ENCODE results near the gene CELF4. TPM values are rescaled to one million over a fixed set of nuclear protein-coding genes. Genes with fewer than 3 reads are reported as not detected.

The CELF4 gene
- total RNA-seq, 1 donor from 2014 or later, result 0.19 TPM

DNA sequence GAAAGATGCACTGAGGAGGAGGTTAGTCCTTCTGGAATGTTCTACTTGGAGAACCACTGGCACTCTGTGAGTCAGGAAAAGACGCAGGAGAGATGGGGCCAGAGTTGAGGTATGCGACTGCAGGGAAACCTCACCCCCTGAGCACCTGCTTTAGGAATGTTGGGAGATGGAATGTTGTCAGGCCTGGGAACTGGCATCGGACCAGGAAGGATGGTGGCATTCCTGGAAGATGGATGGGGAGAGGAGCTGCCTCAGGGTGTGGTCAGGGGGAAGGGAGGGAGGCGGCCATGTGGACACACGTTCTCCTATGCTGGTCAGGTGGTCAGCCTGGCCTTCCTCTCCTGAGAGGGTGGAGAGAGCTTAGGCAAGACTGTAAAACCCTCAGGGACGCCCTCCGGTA lies 146.3 kb downstream of the CELF4 start:
- ATAC-seq (ENCODE audit: poor library complexity) (no peak), DNase-seq (no peak)
- intact Hi-C loops (cut with DNase I), result no loop called here

DNA sequence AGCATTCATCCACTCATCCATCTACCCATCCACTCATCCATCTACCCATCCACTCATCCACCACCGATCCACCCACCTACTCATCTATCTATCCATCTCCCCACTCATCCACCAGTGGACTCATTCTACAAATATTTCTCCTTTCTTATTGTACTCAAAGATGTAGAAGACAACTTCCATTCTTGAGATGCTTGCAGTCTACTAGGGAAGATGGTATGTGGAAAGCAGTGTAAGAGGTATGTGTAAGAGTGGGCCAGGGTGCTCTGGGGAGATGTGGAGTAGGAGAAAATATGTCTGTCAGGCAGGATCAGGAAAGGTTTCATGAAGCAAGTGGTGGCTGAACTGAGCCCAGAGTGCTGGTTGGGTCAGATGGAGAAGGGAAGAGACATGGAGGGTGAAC lies 150.8 kb downstream of the CELF4 start:
- ATAC-seq (ENCODE audit: poor library complexity) (no peak), DNase-seq (no peak)
- intact Hi-C loops (cut with DNase I), result no loop called here

DNA sequence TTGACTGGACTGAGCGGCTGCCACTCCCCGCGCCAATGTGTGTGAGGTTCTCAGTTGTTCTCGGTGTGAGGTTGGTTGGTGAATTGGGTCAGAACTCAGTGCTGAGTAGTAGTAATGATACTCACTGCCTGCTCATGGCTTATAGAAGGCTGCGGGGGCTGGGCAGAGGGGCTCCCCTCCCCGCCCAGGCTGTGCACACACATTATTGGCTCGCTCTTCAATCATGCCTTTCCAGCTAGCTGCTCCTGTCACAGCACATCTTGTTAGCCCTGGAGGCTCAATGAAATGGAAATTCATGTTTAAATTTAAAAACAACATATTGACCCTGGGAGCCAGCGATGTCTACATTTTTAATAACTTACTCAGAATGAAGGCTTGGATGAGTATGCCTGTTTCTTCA lies 152.8 kb downstream of the CELF4 start:
- no peak for ATAC-seq (ENCODE audit: poor library complexity)
- intact Hi-C loops (cut with DNase I), result no loop called here
- DNase-seq, result no peak

DNA sequence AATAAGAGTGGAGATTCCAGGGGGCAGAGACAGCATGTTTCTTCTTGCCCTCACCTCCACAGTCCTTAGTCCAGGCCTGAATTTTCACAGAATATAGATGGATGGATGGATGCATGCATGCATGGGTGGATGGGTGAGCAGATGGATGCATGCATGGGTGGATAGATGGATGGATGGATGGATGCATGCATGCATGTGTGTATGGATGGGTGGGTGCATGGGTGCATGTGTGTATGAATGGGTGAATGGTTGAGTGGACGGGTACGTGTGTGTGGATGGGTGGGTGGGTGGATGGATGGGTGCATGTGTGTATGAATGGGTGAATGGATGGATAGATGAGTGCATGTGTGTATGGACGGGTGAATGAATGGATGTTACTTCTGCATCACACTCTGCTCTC lies 153.3 kb downstream of the CELF4 start:
- ATAC-seq (ENCODE audit: poor library complexity) (no peak), DNase-seq (no peak)
- intact Hi-C loops (cut with DNase I), result no loop called here

DNA sequence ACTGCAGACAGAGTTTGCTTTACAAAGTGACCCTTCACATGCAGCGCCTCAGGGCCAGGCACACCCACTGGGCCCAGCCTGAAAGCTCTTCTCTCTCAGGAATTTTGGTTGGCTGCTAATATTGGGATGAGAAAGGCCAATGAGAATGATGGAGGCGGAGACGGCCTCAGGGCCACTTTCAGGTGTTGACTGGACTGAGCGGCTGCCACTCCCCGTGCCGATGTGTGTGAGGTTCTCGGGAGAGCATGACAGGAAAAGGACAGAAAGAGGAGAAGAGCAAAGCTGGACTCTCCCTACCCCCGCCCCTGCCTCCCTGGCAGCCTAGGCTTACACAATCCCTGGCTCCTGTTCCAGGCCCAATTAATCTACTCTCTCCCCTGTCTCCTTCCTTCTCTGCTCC lies 155.7 kb downstream of the CELF4 start:
- intact Hi-C loops (cut with DNase I), result no loop called here
- ATAC-seq (ENCODE audit: poor library complexity) (peak; percentile 93), DNase-seq (peak; percentile 56)

DNA sequence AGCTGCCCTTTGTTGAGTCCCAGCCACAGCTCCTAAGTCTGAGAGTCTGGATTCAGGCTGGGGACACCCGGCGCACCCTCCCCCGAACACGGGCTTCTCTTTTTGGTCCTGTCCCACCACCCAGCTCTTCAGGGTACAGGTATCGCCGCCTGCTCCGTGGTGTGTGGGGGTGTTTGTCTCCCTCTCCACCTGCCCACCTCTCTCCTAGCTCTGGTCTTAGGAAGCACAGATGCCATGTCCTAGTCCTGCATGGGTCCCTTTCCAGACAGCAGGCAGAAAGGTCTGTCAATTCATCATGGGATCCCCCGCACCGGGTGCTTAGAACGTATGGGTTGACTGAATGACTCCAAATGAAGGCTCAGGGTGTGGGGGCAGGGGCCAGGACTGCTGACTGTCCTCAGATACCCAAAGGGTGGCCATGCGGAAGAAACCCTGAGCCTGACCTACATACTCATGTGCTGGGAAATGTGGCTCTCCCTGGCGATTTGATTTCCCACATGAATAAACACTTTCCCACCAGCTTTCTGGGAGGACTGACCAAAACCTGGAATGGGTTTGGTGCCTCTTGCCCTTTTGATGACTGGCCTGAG lies 156.8 kb downstream of the CELF4 start:
- DNase-seq, result no peak
- intact Hi-C loops (cut with DNase I), result no loop called here
- ATAC-seq (ENCODE audit: poor library complexity), result no peak

DNA sequence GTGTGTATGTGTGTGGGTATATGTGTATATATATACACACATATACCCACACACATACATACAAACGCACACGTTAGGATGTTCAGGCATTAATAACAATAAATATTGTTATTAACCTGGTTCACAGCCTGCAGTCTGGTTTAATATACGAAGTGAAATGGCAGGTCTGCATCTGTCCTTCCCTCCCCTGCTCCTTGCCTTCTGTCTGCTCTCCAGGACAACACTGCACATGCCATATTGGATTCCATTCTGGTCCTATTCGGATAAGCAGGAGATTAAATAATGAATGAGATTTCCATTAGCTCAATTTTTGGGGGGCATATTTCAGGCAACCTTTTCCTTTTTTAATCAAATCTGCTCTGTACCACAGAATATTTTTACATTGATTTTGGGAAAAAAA lies 158.0 kb downstream of the CELF4 start:
- ATAC-seq (ENCODE audit: poor library complexity) (no peak), DNase-seq (no peak)
- intact Hi-C loops (cut with DNase I), result no loop called here

DNA sequence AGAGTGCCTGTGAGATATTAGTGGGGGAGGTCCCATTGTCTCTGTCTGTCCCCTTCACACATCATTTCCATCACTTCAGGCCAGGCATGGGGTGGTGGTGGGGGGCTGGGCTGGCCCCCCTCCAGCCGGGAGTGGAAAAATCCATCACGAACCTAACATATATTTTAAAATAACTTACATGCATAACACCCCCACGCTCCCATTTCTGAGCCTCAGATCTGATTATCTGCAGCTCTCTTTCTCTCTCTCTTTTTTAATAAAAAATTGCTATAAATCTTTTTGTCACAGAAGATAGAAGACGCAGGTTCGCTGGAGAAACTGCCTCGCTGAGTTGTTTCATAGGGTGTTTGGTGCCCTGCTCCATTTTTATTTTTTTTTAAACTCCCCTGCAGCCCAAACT lies 159.8 kb downstream of the CELF4 start:
- ATAC-seq (ENCODE audit: poor library complexity), result no peak
- intact Hi-C loops (cut with DNase I), result no loop called here
- DNase-seq, result no peak

DNA sequence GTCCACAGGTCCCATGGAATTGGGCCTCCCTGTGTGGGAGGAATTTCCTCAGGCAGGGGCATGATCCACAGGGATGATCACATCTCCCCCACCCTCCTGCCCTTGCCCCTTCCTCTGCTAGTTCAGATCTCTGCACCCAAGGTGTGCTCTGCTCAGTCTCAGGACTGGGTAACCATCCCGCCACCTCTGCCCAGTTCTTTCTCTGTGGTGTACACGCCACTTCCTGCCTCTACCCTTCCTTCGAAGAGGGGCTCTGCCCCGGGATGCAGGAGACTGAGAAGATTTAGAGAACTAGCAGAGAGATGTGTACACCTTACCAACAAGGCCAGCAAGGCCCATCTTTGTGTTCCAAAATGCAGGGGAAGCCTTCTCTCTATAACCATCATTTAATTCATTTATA lies 160.4 kb downstream of the CELF4 start:
- intact Hi-C loops (cut with DNase I), result no loop called here
- no peak for ATAC-seq (ENCODE audit: poor library complexity)

DNA sequence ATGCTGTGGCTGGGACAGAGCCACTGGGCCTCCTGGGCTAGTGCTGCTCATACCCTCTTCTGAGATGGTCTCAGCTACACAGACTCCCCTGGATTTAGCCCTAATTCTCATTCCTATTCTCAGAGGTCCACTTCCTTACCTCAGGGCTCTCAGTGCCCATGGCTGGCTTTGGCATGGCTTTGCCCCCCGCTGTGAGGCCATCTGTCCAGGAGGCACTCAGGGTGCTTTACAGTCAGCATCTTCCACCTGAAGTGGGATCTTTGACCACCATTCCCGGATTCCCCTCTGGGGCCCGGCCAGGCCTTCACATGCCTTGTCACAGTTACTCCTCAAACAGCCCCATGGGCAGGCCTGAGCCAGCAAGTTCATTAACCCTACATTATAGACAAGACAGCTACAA lies 161.8 kb downstream of the CELF4 start:
- intact Hi-C loops (cut with DNase I), result no loop called here
- DNase-seq (no peak), ATAC-seq (ENCODE audit: poor library complexity) (no peak)

More for the DNA sequence above, 160.4 kb downstream of the CELF4 start:
- no peak for DNase-seq

DNA sequence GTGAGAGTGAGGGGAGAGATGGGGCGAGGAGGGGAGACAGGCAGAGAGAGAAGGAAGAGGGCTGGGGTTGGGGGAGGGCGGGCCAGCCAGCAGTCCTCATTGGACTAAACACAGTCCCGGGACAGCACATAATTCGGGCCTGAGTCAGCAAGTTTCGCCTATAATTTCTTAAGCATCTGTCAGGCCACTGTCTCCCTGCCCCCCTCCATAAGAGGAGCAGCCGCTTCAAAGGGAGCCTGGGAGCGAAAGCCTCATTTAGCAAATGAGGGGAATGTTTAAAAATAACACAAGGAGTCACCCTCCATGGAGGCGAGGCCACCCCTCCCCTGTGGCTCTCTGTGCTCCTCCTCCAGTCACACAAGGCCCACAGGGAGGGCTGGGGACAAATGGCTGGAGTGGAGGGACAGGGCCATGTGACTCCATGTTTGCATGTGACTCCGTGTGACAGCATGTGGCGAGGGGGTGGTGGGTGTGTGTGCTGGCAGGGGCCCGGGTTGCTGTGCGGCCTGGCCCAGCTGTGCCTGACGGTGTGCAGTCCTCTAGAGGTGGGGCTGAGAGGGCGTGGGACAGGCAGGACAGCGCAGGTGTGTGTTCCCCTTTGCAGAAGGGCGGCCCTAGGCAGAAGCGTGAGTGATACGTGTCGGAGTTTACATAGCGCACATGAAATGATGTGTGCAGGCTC lies 162.4 kb downstream of the CELF4 start:
- DNase-seq, result peak; percentile 66
- peak; percentile 92 for ATAC-seq (ENCODE audit: poor library complexity)
- intact Hi-C loops (cut with DNase I), result no loop called here

DNA sequence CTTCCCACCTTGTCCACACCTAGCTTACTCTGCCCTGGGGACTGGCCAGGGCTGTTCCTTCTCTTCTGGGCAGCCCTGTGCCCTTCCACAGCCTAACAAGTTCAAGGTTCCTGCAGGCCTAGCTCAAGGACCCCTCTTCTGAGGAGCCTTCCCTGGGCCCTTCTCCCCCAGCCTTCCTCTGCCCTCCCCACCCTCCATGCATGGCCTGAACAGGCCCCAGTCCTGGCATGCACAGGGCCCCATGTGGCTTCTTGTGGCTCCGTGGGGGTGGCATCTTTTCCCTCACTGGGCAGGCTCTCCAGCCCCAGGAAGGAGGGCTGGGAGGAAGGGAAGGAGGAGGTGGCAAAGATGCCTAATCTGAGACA lies 162.9 kb downstream of the CELF4 start:
- no peak for DNase-seq
- ATAC-seq (ENCODE audit: poor library complexity), result peak; percentile 18
- intact Hi-C loops (cut with DNase I), result no loop called here

DNA sequence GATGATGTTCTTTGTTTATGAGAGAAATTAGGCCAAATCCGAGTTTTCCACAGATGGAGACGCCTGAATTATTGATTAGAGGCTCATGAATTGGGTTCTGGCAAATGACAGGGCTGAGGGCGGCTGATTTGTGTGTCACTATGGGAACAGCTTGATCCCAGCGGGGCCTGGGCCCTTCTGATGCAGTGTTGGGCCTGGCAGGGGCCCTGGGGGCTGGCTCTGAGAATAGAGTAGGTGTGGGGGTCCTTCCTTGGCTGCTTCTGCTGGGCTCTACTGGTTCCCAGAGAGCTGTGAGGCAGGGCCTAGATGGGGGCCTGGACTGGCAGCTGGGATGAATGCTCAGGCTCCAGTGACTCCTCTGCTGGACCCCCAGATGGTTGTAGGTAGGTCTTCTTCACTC lies 164.8 kb downstream of the CELF4 start:
- ATAC-seq (ENCODE audit: poor library complexity) (no peak), DNase-seq (no peak)
- intact Hi-C loops (cut with DNase I), result no loop called here

DNA sequence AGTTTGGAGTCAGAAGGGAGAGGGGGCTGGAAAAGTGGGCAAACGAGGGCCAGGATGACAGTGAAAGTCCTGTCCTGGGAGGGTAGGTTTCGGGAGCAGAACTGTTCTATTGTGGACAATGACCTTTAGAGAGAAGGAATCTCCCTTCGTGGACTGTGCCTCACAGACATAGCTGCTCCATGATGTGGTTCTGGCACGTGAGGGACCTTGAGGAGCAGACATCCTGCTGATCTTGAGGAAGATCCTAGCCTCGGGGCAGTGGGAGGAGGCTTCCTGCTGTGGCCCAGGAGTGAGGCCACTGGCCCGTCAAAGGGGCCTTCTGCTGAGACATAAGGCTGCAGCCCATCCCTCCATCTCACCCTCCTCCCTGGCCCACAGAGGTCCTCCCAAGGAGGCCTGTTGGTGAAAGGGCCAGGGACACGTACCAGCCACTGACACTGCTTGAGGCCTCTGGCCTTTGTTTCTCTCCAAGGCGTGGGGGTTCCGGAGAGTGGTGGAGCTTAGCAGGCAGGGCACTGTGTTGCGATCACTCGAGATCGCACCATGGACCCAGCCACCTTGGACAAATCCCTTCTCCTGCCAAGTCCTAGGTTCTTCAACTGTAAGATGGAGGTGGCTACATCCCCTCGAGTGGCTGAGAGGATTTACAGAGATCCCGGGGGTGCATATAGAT lies 167.2 kb downstream of the CELF4 start:
- DNase-seq (no peak), ATAC-seq (ENCODE audit: poor library complexity) (no peak)

DNA sequence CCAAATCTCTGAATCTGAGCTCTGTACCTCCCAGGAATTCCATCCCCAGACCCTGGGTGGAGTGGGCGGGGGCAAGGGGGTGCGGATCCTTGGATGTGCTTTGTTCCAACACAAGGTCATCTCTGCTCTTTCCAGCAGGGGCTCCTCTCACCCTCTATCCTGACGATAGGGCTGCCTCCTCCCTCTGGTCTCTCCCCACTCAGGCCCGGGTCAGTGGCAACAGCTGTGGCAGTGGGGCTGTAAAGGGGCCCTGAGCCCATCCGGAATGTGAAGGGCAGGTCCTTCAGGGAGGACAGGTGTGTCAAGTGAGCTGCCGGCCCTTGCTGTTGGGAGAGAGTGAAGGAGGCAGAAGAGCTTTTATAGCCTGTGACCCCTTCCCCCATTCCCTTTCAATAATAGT lies 167.8 kb downstream of the CELF4 start:
- ATAC-seq (ENCODE audit: poor library complexity), result no peak
- intact Hi-C loops (cut with DNase I), result no loop called here
- no peak for DNase-seq

More for the DNA sequence above, 167.2 kb downstream of the CELF4 start:
- intact Hi-C loops (cut with DNase I), result no loop called here

DNA sequence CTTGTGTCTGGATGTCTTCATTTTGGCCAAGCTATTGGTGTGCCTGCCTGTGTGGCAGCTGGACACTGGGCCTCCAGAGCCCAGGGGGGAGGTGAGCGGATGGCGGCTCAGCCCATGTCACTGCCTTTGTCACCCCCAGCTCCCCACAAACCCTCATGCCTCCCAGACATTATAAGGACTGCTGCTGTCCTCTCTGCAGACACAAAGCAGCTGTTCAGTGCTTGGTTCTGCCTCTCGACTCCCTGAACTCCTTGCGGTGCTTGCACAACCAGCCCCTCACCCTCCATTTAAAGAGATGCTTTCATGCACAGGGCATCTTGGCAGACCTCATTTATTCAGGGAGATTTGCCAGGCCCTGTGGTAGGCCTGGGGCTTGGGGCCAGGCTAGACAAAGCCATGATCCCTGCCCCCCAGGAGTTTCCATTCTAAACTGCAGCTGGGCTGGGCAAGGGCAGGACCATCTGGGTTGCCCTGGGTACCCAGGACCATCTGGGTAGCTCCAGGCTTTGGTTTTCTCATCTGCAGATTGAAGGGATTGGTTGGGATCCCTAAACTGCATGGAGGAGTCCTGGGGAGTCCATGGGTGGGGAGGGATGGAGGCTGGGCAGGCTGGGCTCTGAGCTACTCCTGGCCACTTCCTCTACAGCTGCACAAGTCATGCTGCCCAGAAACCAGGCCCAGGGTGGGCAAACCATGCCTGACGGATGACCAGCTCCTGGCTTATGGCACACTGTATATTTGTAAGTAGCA lies 168.5 kb downstream of the CELF4 start:
- ATAC-seq (ENCODE audit: poor library complexity) (no peak), DNase-seq (no peak)
- intact Hi-C loops (cut with DNase I), result no loop called here

DNA sequence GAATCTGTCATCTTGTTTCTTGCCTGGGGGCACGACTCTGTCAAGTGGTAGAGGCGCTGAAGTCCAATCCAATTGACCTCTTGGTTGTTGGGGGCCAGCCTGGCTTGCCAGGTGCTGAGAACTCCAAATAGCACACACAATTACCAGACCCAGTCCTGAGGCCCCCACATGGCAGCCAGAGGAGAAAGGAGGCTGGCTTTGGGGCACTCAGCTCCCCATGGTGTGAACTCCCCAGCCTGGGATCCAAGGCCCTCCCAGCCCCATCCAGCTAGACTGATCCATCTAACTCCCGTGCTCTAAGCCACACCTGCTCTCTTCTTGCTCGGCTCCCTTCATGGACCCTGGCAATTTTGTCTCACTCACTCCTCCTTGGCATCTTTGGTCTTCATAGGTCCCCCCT lies 170.0 kb downstream of the CELF4 start:
- ATAC-seq (ENCODE audit: poor library complexity), result no peak
- DNase-seq, result no peak
- intact Hi-C loops (cut with DNase I), result no loop called here

DNA sequence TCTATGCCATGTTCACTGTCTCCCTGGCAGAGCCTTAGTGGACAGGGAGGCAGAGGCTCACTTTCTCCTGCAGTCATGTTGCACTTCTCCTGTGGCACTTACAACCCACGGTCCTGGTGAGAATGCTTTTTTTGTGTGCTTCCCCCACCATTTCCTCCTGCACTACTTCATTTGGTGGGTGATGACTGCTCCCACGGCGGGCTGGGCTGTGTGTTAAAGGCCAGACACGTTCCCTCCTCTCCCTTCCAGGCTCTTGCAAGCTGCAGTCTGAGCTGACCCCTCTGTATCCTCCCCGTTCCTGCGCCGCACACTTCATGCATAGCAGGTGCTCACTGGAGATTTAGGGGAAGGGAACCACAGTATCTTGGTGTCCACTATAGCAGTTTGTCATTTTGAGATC lies 170.5 kb downstream of the CELF4 start:
- no peak for DNase-seq
- intact Hi-C loops (cut with DNase I), result no loop called here
- no peak for ATAC-seq (ENCODE audit: poor library complexity)

DNA sequence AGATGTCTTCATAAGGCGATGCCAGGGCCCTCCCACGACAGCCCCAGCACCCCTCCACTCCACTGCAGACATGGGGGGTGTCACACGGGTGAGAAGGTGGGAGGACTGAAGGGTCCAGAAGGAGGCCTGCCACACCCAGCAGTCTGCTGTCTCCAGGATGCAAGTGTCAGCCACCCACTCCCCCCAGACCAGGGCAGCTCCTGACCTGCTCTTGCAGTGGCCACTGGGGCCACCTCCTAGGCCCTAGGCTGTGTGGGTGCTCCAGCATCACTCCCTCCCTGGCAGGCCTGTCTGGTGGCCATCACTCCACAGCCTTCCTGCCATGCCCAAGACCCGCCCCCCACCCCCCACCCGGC lies 171.0 kb downstream of the CELF4 start:
- ATAC-seq (ENCODE audit: poor library complexity), result peak; percentile 3
- intact Hi-C loops (cut with DNase I), result no loop called here
- DNase-seq, result no peak
